ENCODE results near the gene PPP2R5C.

GRCh38 chr14:101929096-101929495, 167.6 kb downstream of the PPP2R5C start:
- no peak for TF ChIP-seq CTCF (IDR thresholded peaks at IDR 0.05)
- TF ChIP-seq POLR2A (IDR thresholded peaks at IDR 0.05), result no peak
